22Rv1 (cell line): ENCODE measurements around the gene SRRM3.

Source experiments
- H3K27ac ChIP-seq: fragments of 450-650 bp; 2 replicates; pipeline ENCODE4 v1.5.1; 2017
- CTCF ChIP-seq: fragments of 450-650 bp; IDR thresholded peaks from 2 replicates; pipeline ENCODE4 v1.5.1; 2017; ENCODE audit warnings: mild to moderate bottlenecking
- ZFX ChIP-seq: fragments of 450-650 bp; IDR thresholded peaks from 2 replicates; pipeline ENCODE4 v1.6.1; 2017; ENCODE audit warnings: antibody characterized with exemption, borderline replicate concordance

Gene SRRM3

GRCh38 chr7:76293407-76293901 is 91.8 kb downstream of the SRRM3 start:
- no peak for TF ChIP-seq CTCF
- TF ChIP-seq ZFX, result no peak
- peak overlapping the region; percentile 79 for H3K27ac ChIP-seq

- TF ChIP-seq ZFX (no peak), CTCF (0 out of 2 replicates have a peak, but pooled peaks have one; percentile 7)
These were observed 92.8 kb downstream of the SRRM3 start for GRCh38 chr7:76294344-76295024.

GRCh38 chr7:76296743-76297740 is 95.3 kb downstream of the SRRM3 start:
- peak overlapping the region; percentile 13; the same call in 1 of the 2 replicates for H3K27ac ChIP-seq
- no peak for TF ChIP-seq CTCF
- no peak for TF ChIP-seq ZFX

More at GRCh38 chr7:76294344-76295024, 92.8 kb downstream of the SRRM3 start:
- peak overlapping the region; percentile 79 for H3K27ac ChIP-seq

- no peak for TF ChIP-seq ZFX
- TF ChIP-seq CTCF, result no peak
- peak overlapping the region; percentile 98 for H3K27ac ChIP-seq
These were observed 98.6 kb downstream of the SRRM3 start for GRCh38 chr7:76300166-76300731.

- H3K27ac ChIP-seq, result peak overlapping the region; percentile 98
- TF ChIP-seq CTCF, result no peak
- TF ChIP-seq ZFX, result no peak
These were observed 99.3 kb downstream of the SRRM3 start for GRCh38 chr7:76301000-76301399.

- peak within 1 kb of the TSS; percentile 98 for H3K27ac ChIP-seq
- TF ChIP-seq ZFX (no peak), CTCF (peak; percentile 14; the same call in 1 of the 2 replicates)
These were observed 100.9 kb downstream of the SRRM3 start, which contains the start of gene HSPB1 for GRCh38 chr7:76302347-76303201. HSPB1 (plus strand) TSS chr7:76302673; CDS start chr7:76302713, 40 bp downstream.
